A673 (cell line): ENCODE data around the gene ITM2C. TPM values are rescaled to one million over a fixed set of nuclear protein-coding genes. Genes with fewer than 3 reads are reported as not detected.

Experiments
- BruUV-seq: library from RNA; stranded (reverse); fragments of 400-500 nt; replicated peaks from 2 replicates; lab custom pipeline; 2021; lab: Mats Ljungman, UMichigan
- CTCF ChIA-PET: fragments of 300-600 bp; sonication (Branson Sonifier 250); formaldehyde crosslinking; loops from one replicate; lab custom pipeline; 2022; ENCODE audit warnings: antibody characterized with exemption; lab: Charles Lee
- POLR2A ChIA-PET: fragments of 300-600 bp; sonication (Branson Sonifier 250); formaldehyde crosslinking; loops from one replicate; lab custom pipeline; 2022; ENCODE audit warnings: antibody characterized with exemption; ENCODE audit not compliant: low non-redundant PET; lab: Charles Lee
- DNase-seq: peaks from one replicate; pipeline ENCODE4 v3.0.0-alpha.2; 2015; ENCODE audit warnings: low spot score
- H3K27ac ChIP-seq: fragments of 200-600 bp; sonication (generic); 2 replicates; pipeline ENCODE4 v1.5.1; 2016; ENCODE audit warnings: mixed run types, low read depth, mild to moderate bottlenecking, mixed read lengths, antibody characterized with exemption, low read length; ENCODE audit not compliant: poor library complexity, severe bottlenecking
- H3K27me3 ChIP-seq: fragments of 200-600 bp; sonication (generic); replicated peaks from 2 replicates; pipeline ENCODE4 v1.6.1; 2017; ENCODE audit warnings: mixed run types, low read depth, mild to moderate bottlenecking, mixed read lengths, antibody characterized with exemption, low read length; ENCODE audit not compliant: insufficient read depth, poor library complexity
- H3K36me3 ChIP-seq: fragments of 200-600 bp; sonication (generic); 2 replicates; pipeline ENCODE4 v1.6.1; 2016; ENCODE audit warnings: mixed run types, mild to moderate bottlenecking, mixed read lengths, antibody characterized with exemption, low read length; ENCODE audit not compliant: insufficient read depth, poor library complexity, severe bottlenecking
- H3K4me1 ChIP-seq: fragments of 200-600 bp; sonication (generic); 2 replicates; pipeline ENCODE4 v1.6.1; 2017; ENCODE audit warnings: mixed run types, mild to moderate bottlenecking, mixed read lengths, antibody characterized with exemption, low read length; ENCODE audit not compliant: insufficient read depth, poor library complexity, severe bottlenecking
- H3K4me3 ChIP-seq: fragments of 200-600 bp; sonication (generic); 2 replicates; pipeline ENCODE4 v1.5.1; 2016; ENCODE audit warnings: low read depth, mixed run types, mild to moderate bottlenecking, mixed read lengths, low read length; ENCODE audit not compliant: poor library complexity, severe bottlenecking
- H3K9me3 ChIP-seq: fragments of 200-600 bp; sonication (generic); 2 replicates; pipeline ENCODE4 v1.6.1; 2016; ENCODE audit warnings: mixed run types, low read depth, mild to moderate bottlenecking, mixed read lengths, antibody characterized with exemption, low read length; ENCODE audit not compliant: poor library complexity, severe bottlenecking
- CTCF ChIP-seq: fragments of 300-800, 200-600 bp; sonication (generic); conservative IDR thresholded peaks from 2 replicates; pipeline ENCODE4 v1.5.1; 2017; ENCODE audit warnings: low read depth, mild to moderate bottlenecking, antibody characterized with exemption, low read length, moderate library complexity, mixed read lengths
- EZH2 ChIP-seq: fragments of 200-600 bp; sonication (generic); IDR thresholded peaks from 2 replicates; pipeline ENCODE4 v1.6.1; 2017; ENCODE audit warnings: borderline replicate concordance, low read depth, mild to moderate bottlenecking, mixed read lengths, antibody characterized with exemption, low read length; ENCODE audit not compliant: poor library complexity, severe bottlenecking
- intact Hi-C: fragments of 100-400 bp; cut with micrococcal nuclease; formaldehyde crosslinking; loops from one replicate; pipeline ENCODE4 v1.10.0; 2022; ENCODE audit not compliant: unreplicated experiment
- total RNA-seq: library from RNA; stranded (reverse); gene quantifications from 2 replicates; pipeline ENCODE4 v1.2.3, GENCODE V29; 2021

The ITM2C gene
- total RNA-seq, 1 experiment from 2014 or later, result 283 TPM

- H3K4me3 ChIP-seq, result no peak overlapping the region
- H3K27me3 ChIP-seq, result no peaks in the 10 kb centered on the region
- ChIA-PET POLR2A (no interaction called here), CTCF (no interaction called here)
- no TSS peak for BruUV-seq
- H3K9me3 ChIP-seq, result no peaks in the 10 kb centered on the region
- no peak overlapping the region for H3K27ac ChIP-seq
- no peak for TF ChIP-seq CTCF
- TF ChIP-seq EZH2, result no peak
- peaks cover 14% of the 10 kb centered on the region for H3K4me1 ChIP-seq
- intact Hi-C loops, result no loop called here
- H3K36me3 ChIP-seq, result no peaks in the 10 kb centered on the region
- no peak for DNase-seq
Observed at GRCh38 chr2:230910546-230911177, 45.9 kb downstream of the ITM2C start.

GRCh38 chr2:230912046-230912445 lies 47.3 kb downstream of the ITM2C start:
- ChIA-PET POLR2A (no interaction called here), CTCF (no interaction called here)
- Histone ChIP-seq H3K36me3 (no peaks in the 10 kb centered on the region), H3K9me3 (no peaks in the 10 kb centered on the region), H3K27me3 (no peaks in the 10 kb centered on the region), H3K4me3 (no peak overlapping the region), H3K27ac (no peak overlapping the region), H3K4me1 (peaks cover 14% of the 10 kb centered on the region)
- DNase-seq, result no peak
- no TSS peak for BruUV-seq
- TF ChIP-seq EZH2 (no peak), CTCF (no peak)
- intact Hi-C loops, result no loop called here

GRCh38 chr2:230912724-230913123 lies 48.0 kb downstream of the ITM2C start:
- H3K27me3 ChIP-seq, result no peaks in the 10 kb centered on the region
- H3K4me3 ChIP-seq, result no peak overlapping the region
- H3K9me3 ChIP-seq, result no peaks in the 10 kb centered on the region
- no peak overlapping the region for H3K27ac ChIP-seq
- intact Hi-C loops, result loop anchor here (1.0 kb wide), 1 partner anchor 64 kb away; no protein-coding TSS in a partner anchor
- no TSS peak for BruUV-seq
- CTCF ChIA-PET, result no interaction called here
- no peak for TF ChIP-seq CTCF
- TF ChIP-seq EZH2, result no peak
- no peaks in the 10 kb centered on the region for H3K36me3 ChIP-seq
- POLR2A ChIA-PET, result no interaction called here
- H3K4me1 ChIP-seq, result peaks cover 14% of the 10 kb centered on the region
- DNase-seq, result no peak
